ENCODE measurements around the gene CEMIP.
A peak's percentile ranks its signal among the peaks of the same experiment; 100 is the strongest.

CEMIP gene

GRCh38 chr15:80866936-80867335 is 87.8 kb downstream of the CEMIP start:
- Histone ChIP-seq H3K9ac (peak overlapping the region in 1 of 11 experiments; percentile 9; a peak in 1 of 22 replicates), H3K36me3 (no peaks in the 10 kb centered on the region), H4K20me1 (no peaks in the 10 kb centered on the region), H3K27me3 (no peaks in the 10 kb centered on the region), H3K4me2 (peak overlapping the region in 8 of 11 experiments; percentile 43 to 75 (median 61); a peak in 12 of 22 replicates), H3K4me1 (peaks cover 6 to 36% (median 28%) of the 10 kb centered on the region in 10 experiments; a peak in 19 of 20 replicates), H3K9me3 (replicated peaks in 1 of 11) (no peaks in the 10 kb centered on the region), H3K27ac (no peak overlapping the region), H3K4me3 (no peak overlapping the region)
- TF ChIP-seq Cebpa-rat (IDR thresholded peaks at IDR 0.05): no peak

GRCh38 chr15:80870366-80870765 is 91.2 kb downstream of the CEMIP start:
- Histone ChIP-seq H3K27ac (no peak overlapping the region), H3K27me3 (no peaks in the 10 kb centered on the region), H3K4me2 (no peak overlapping the region), H4K20me1 (no peaks in the 10 kb centered on the region), H3K4me3 (no peak overlapping the region), H3K4me1 (peaks cover 0 to 18% (median 14%) of the 10 kb centered on the region in 10 experiments; a peak in 17 of 20 replicates), H3K9me3 (replicated peaks in 1 of 11) (peaks cover 0 to 3% (median 0%) of the 10 kb centered on the region in 11 experiments; a peak in 1 of 22 replicates), H3K36me3 (no peaks in the 10 kb centered on the region), H3K9ac (no peak overlapping the region)
- TF ChIP-seq Cebpa-rat (IDR thresholded peaks at IDR 0.05): no peak

- Histone ChIP-seq H3K4me1 (peaks cover 0 to 18% (median 14%) of the 10 kb centered on the region in 10 experiments; a peak in 17 of 20 replicates), H3K9ac (no peak overlapping the region), H3K4me2 (no peak overlapping the region), H4K20me1 (no peaks in the 10 kb centered on the region), H3K9me3 (replicated peaks in 1 of 11) (peaks cover 0 to 3% (median 0%) of the 10 kb centered on the region in 11 experiments; a peak in 1 of 22 replicates), H3K36me3 (no peaks in the 10 kb centered on the region), H3K27ac (no peak overlapping the region), H3K4me3 (no peak overlapping the region), H3K27me3 (no peaks in the 10 kb centered on the region)
- TF ChIP-seq Cebpa-rat (IDR thresholded peaks at IDR 0.05): no peak
Measured at GRCh38 chr15:80870893-80871292, 91.7 kb downstream of the CEMIP start.

GRCh38 chr15:80871858-80872257 is 92.7 kb downstream of the CEMIP start:
- Histone ChIP-seq H3K4me2 (no peak overlapping the region), H3K36me3 (no peaks in the 10 kb centered on the region), H3K4me1 (peaks cover 0 to 18% (median 14%) of the 10 kb centered on the region in 10 experiments; a peak in 17 of 20 replicates), H3K9me3 (replicated peaks in 1 of 11) (peaks cover 0 to 3% (median 0%) of the 10 kb centered on the region in 11 experiments; a peak in 1 of 22 replicates), H4K20me1 (no peaks in the 10 kb centered on the region), H3K9ac (no peak overlapping the region), H3K27me3 (no peaks in the 10 kb centered on the region), H3K4me3 (no peak overlapping the region), H3K27ac (no peak overlapping the region)
- no peak for TF ChIP-seq Cebpa-rat (IDR thresholded peaks at IDR 0.05)

- Histone ChIP-seq H3K27me3 (no peaks in the 10 kb centered on the region), H4K20me1 (no peaks in the 10 kb centered on the region), H3K27ac (no peak overlapping the region), H3K4me2 (no peak overlapping the region), H3K9me3 (replicated peaks in 1 of 11) (peaks cover 0 to 3% (median 0%) of the 10 kb centered on the region in 11 experiments; a peak in 1 of 22 replicates), H3K9ac (no peak overlapping the region), H3K4me3 (no peak overlapping the region), H3K4me1 (peaks cover 0 to 14% (median 4%) of the 10 kb centered on the region in 10 experiments; a peak in 14 of 20 replicates), H3K36me3 (no peaks in the 10 kb centered on the region)
- no peak for TF ChIP-seq Cebpa-rat (IDR thresholded peaks at IDR 0.05)
Measured at GRCh38 chr15:80873366-80873952, 94.3 kb downstream of the CEMIP start.

- TF ChIP-seq Cebpa-rat (IDR thresholded peaks at IDR 0.05): no peak
- H3K4me2 ChIP-seq: no peak overlapping the region
- H3K36me3 ChIP-seq: no peaks in the 10 kb centered on the region
- H3K9me3 ChIP-seq (replicated peaks in 1 of 11): peaks cover 0 to 3% (median 0%) of the 10 kb centered on the region in 11 experiments; a peak in 1 of 22 replicates
- no peaks in the 10 kb centered on the region for H4K20me1 ChIP-seq
- no peaks in the 10 kb centered on the region for H3K27me3 ChIP-seq
- no peak overlapping the region for H3K4me3 ChIP-seq
- peaks cover 0 to 18% (median 6%) of the 10 kb centered on the region in 10 experiments; a peak in 12 of 20 replicates for H3K4me1 ChIP-seq
- no peak overlapping the region for H3K27ac ChIP-seq
- H3K9ac ChIP-seq: no peak overlapping the region
Measured at GRCh38 chr15:80875568-80876347, 96.6 kb downstream of the CEMIP start.

GRCh38 chr15:80876348-80876674 is 97.1 kb downstream of the CEMIP start:
- peaks cover 0 to 3% (median 0%) of the 10 kb centered on the region in 11 experiments; a peak in 1 of 22 replicates for H3K9me3 ChIP-seq (replicated peaks in 1 of 11)
- H4K20me1 ChIP-seq: no peaks in the 10 kb centered on the region
- H3K4me3 ChIP-seq: no peak overlapping the region
- no peaks in the 10 kb centered on the region for H3K36me3 ChIP-seq
- H3K9ac ChIP-seq: no peak overlapping the region
- TF ChIP-seq Cebpa-rat (IDR thresholded peaks at IDR 0.05): no peak
- H3K27me3 ChIP-seq: no peaks in the 10 kb centered on the region
- H3K4me2 ChIP-seq: no peak overlapping the region
- no peak overlapping the region for H3K27ac ChIP-seq
- H3K4me1 ChIP-seq: peaks cover 0 to 18% (median 6%) of the 10 kb centered on the region in 10 experiments; a peak in 12 of 20 replicates

GRCh38 chr15:80878242-80878866 is 99.2 kb downstream of the CEMIP start:
- H4K20me1 ChIP-seq: no peaks in the 10 kb centered on the region
- H3K9me3 ChIP-seq (replicated peaks in 1 of 11): no peaks in the 10 kb centered on the region
- peaks cover 0 to 18% (median 6%) of the 10 kb centered on the region in 10 experiments; a peak in 12 of 20 replicates for H3K4me1 ChIP-seq
- no peaks in the 10 kb centered on the region for H3K36me3 ChIP-seq
- H3K27me3 ChIP-seq: no peaks in the 10 kb centered on the region
- no peak overlapping the region for H3K9ac ChIP-seq
- peak overlapping the region in 1 of 11 experiments; percentile 56; a peak in 1 of 22 replicates for H3K27ac ChIP-seq
- H3K4me2 ChIP-seq: peak overlapping the region in 5 of 11 experiments; percentile 18 to 56 (median 43); a peak in 8 of 22 replicates
- TF ChIP-seq Cebpa-rat (IDR thresholded peaks at IDR 0.05): no peak
- no peak overlapping the region for H3K4me3 ChIP-seq

GRCh38 chr15:80878867-80879250 is 99.7 kb downstream of the CEMIP start:
- no peaks in the 10 kb centered on the region for H4K20me1 ChIP-seq
- no peaks in the 10 kb centered on the region for H3K27me3 ChIP-seq
- no peak overlapping the region for H3K4me3 ChIP-seq
- TF ChIP-seq Cebpa-rat (IDR thresholded peaks at IDR 0.05): no peak
- H3K4me2 ChIP-seq: peak overlapping the region in 5 of 11 experiments; percentile 18 to 56 (median 43); a peak in 8 of 22 replicates
- no peaks in the 10 kb centered on the region for H3K9me3 ChIP-seq (replicated peaks in 1 of 11)
- H3K27ac ChIP-seq: peak overlapping the region in 1 of 11 experiments; percentile 56; a peak in 1 of 22 replicates
- peaks cover 0 to 18% (median 6%) of the 10 kb centered on the region in 10 experiments; a peak in 12 of 20 replicates for H3K4me1 ChIP-seq
- no peak overlapping the region for H3K9ac ChIP-seq
- no peaks in the 10 kb centered on the region for H3K36me3 ChIP-seq

Data from BLaER1 treated with 17β-estradiol and CSF1 and Interleukin-3, amounts not matched to agents 10 nM and 100 nM (cell line).